Thyroid gland (tissue), 4 donors: ENCODE data around the gene NCOA3.

ENCODE experiments used
- POLR2A ChIP-seq, 2 donors: fragments of 450-650 bp; IDR thresholded peaks; one replicate each; pipeline ENCODE4 v1.6.1; 2017; ENCODE audit warnings: antibody characterized with exemption in 2 of 2, mild to moderate bottlenecking in 2 of 2, moderate library complexity in 1 of 2
- TF ChIP-seq, protein P1 (sequence below), 6 experiments: fragments of 200-600 bp in 3 of 6; fragments of 450-650 bp in 3 of 6; sonication (generic) in 3 of 6; IDR thresholded peaks; one replicate each; pipeline ENCODE4 v1.5.1; 2016 to 2019; ENCODE audit warnings: antibody characterized with exemption in 6 of 6, mild to moderate bottlenecking in 2 of 6, inconsistent platforms in 1 of 6, moderate library complexity in 1 of 6

DNA sequence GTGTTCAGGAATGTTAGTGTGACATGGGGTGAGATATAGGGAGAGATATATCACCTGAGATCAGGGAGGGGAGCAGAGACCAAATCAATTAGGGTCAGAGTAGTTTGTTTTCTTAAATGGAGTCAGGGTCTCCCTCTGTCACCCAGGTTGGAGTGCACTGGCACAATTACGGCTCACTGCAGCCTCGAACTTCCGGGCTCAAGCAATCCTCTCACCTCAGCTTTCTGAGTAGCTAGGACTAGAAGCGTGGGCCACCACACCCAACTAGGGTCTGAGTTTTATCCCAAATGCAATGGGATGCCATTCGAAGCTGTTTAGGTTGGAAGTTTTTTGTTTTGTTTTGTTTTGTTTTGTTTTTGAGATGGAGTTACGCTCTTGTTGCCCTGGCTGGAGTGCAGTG lies 3.1 kb upstream of the NCOA3 start:
- TF ChIP-seq, protein P1, sequence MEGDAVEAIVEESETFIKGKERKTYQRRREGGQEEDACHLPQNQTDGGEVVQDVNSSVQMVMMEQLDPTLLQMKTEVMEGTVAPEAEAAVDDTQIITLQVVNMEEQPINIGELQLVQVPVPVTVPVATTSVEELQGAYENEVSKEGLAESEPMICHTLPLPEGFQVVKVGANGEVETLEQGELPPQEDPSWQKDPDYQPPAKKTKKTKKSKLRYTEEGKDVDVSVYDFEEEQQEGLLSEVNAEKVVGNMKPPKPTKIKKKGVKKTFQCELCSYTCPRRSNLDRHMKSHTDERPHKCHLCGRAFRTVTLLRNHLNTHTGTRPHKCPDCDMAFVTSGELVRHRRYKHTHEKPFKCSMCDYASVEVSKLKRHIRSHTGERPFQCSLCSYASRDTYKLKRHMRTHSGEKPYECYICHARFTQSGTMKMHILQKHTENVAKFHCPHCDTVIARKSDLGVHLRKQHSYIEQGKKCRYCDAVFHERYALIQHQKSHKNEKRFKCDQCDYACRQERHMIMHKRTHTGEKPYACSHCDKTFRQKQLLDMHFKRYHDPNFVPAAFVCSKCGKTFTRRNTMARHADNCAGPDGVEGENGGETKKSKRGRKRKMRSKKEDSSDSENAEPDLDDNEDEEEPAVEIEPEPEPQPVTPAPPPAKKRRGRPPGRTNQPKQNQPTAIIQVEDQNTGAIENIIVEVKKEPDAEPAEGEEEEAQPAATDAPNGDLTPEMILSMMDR (IDR thresholded peaks at IDR 0.05): no peak
- no peak for TF ChIP-seq POLR2A (IDR thresholded peaks at IDR 0.05)
